Gastrocnemius medialis (tissue), 4 donors: Measurements from ENCODE around the gene LEFTY2.

Experiments
- POLR2A ChIP-seq, 2 donors: fragments of 450-650 bp; IDR thresholded peaks; one replicate each; pipeline ENCODE4 v1.6.1; 2017; ENCODE audit warnings: antibody characterized with exemption in 2 of 2, mild to moderate bottlenecking in 2 of 2, moderate library complexity in 2 of 2
- TF ChIP-seq, protein P1 (sequence below), 5 experiments: fragments of 450-650 bp in 3 of 5; fragments of 200-600 bp in 2 of 5; sonication (generic) in 2 of 5; IDR thresholded peaks in 4 of 5; conservative IDR thresholded peaks in 1 of 5; 1 replicate in 4 of 5; 2 replicates in 1 of 5; pipeline ENCODE4 v1.5.1; 2016 to 2019; ENCODE audit warnings: antibody characterized with exemption in 5 of 5, mild to moderate bottlenecking in 3 of 5, moderate library complexity in 3 of 5

- TF ChIP-seq, protein P1, sequence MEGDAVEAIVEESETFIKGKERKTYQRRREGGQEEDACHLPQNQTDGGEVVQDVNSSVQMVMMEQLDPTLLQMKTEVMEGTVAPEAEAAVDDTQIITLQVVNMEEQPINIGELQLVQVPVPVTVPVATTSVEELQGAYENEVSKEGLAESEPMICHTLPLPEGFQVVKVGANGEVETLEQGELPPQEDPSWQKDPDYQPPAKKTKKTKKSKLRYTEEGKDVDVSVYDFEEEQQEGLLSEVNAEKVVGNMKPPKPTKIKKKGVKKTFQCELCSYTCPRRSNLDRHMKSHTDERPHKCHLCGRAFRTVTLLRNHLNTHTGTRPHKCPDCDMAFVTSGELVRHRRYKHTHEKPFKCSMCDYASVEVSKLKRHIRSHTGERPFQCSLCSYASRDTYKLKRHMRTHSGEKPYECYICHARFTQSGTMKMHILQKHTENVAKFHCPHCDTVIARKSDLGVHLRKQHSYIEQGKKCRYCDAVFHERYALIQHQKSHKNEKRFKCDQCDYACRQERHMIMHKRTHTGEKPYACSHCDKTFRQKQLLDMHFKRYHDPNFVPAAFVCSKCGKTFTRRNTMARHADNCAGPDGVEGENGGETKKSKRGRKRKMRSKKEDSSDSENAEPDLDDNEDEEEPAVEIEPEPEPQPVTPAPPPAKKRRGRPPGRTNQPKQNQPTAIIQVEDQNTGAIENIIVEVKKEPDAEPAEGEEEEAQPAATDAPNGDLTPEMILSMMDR (IDR thresholded peaks at IDR 0.05 in 4 of 5, conservative IDR thresholded peaks at IDR 0.05 in 1 of 5): no peak
- TF ChIP-seq POLR2A (IDR thresholded peaks at IDR 0.05): no peak
Measured at GRCh38 chr1:225965231-225965630, 24.2 kb upstream of the LEFTY2 start.
